HG02973 (cell line): ENCODE results near the gene MMP7.
"Not testable (repeated sequence)": the region's sequence is repeated elsewhere in the genome, so short reads cannot be mapped to it uniquely, and the experiment has no call there.

ENCODE experiments used
- ATAC-seq: cut with Tn5 transposase; IDR thresholded peaks from one replicate; pipeline ENCODE4 v1.9.1; 2021; ENCODE audit warnings: moderate library complexity; ENCODE audit not compliant: unreplicated experiment

Gene MMP7

DNA sequence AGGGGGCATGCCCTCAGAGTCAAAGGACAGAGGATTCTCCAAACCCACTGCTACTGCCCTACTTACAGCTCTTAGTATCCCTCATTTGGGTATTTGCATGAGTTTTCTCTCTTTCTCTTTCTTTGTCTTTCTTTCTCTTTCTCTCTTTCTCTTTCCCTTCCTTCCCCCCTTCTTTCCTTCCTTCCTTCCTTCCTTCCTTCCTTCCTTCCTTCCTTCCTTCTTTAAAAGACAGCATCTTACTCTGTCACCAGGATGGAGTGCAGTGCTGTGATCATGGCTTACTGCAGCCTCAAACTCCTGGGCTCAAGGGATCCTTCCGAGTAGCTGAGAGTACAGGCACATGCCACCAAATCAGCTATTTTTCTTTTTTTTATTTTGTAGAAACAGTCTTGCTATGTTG lies 14.0 kb upstream of the MMP7 start:
- ATAC-seq = no peak

DNA sequence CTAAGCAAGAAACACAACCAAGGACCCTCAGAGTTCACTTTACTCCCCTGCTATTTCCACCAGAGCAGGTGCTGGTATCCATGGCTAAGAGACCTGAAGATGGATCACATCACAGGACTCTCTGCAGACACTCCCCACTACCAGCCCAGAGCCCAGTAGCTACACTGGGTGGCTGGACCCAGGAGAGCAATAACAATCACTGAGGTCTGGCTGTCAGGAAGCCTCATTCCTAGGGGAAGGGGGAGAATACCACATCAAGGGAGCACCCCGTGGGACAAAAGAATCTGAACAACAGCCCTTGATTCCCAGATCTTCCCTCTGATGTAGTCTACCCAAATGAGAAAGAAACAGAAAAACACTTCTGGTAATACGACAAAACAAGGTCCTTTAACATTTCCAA lies 9.0 kb upstream of the MMP7 start:
- no peak for ATAC-seq

DNA sequence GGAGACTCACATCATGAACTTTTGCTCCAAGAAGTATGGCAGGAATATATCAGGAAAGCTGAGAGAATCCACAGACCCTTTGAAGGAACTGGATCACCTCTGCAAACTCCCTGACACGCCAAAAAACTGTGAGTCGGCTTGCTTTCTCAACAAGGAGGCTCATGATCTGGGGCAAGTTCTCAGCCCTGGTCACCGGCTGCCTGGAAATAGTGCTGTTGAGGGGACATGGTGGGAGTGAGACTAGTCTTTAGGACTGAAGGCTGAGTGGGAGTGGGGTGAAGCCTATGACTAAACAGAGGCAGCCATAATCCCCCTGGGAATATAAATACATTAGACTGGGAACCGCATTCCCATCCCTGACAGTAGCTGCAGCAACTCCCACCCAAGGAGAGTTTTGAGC lies 8.4 kb upstream of the MMP7 start:
- no peak for ATAC-seq

DNA sequence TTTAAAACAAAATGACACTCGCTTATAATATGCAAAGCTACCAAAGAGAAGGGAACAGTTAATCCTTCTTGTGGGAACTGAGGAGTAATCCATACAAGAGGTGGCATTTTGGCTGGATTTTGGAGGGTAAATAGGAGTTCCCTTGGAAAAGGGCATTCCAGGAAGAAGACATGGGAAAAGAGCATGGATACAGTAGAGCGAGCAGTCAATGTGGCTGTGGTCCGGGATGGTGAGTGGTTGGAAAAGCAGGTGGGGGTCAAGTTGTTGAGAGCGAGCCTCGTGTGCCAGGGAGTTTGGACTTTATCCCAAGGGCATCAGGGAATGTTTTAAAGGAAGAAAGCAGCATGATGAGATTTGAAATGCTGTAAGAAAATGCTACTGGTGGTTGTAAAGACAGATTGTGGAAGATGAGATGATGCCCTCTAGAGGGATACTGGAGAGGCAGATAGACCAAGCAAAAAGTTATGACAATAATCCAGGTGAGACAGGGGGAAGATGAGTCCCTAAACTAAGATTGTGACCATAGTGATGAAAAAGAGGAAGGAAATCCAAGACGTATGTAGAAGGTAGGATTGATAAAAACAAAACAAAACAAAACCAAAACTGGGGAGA lies 3.8 kb upstream of the MMP7 start:
- ATAC-seq = no peak

DNA sequence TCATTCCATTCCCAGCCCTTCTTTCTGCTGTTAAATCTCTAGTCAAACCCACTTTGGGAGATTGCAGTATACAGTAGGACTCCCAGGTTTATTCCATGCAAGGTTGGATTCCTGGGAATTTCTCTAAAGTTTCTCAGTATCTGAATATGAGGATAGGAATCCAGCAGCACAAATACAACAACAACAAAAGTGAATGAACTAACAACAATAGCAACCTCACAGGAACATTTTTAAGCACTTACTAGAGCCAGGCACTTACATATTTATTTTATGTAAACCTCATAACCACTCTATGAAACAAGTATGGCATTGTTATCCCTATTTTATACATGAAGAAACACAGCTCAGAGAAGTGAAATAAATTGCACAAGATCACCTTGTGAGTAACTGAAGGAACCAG lies 1.9 kb downstream of the MMP7 start:
- ATAC-seq = no peak

DNA sequence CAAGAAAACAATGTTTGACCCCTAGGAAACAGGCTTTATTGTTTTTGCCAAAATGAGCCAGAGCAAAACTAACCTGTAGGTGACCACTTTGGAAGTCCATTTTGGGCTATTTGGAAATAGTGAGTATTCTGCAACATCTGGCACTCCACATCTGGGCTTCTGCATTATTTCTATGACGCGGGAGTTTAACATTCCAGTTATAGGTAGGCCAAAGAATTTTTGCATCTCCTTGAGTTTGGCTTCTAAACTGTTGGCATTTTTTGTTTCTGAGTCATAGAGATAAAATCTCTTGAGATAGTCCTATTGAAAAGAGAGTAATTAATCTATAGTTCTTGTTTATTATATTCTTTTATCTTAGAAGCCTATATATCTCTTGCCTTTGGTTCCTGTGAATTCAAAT lies 2.9 kb downstream of the MMP7 start:
- no peak for ATAC-seq

DNA sequence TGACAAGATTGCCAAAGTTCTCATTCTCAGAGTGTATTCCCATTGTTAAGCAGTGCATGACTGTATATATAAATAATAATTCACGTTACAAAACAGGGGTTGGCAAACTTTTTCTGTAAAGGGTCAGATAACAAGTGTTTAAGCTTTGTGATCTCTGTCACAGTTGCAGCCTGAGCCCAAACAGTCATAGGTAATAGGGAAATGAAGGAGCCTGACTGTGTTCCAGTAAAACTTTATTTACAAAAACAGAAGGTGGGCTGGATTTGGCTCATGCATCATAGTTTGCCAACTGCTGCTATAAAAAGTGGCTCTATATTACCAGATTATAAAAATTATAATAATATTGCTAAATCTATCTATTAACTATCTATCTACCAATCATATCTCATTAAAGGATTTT lies 3.5 kb downstream of the MMP7 start:
- no peak for ATAC-seq

DNA sequence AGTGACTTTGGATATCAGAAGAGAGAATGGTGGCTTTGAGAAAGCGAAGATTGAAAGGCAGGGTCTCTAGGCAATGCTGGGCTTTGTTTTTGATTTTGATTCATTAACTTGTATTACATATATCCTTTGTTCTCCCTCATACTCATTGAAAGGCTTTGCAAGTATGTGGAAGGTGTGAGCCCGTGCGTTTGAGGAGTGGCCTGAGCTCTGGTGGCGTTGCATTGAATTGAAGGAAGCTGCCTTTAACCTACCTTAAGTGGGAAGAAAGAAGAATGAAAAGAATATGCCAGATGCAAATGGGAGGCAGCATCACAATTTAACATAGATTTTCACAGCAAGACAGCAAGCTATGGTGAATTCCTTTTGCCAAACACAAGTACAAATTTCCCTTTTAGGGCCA lies 6.7 kb downstream of the MMP7 start:
- ATAC-seq = no peak

DNA sequence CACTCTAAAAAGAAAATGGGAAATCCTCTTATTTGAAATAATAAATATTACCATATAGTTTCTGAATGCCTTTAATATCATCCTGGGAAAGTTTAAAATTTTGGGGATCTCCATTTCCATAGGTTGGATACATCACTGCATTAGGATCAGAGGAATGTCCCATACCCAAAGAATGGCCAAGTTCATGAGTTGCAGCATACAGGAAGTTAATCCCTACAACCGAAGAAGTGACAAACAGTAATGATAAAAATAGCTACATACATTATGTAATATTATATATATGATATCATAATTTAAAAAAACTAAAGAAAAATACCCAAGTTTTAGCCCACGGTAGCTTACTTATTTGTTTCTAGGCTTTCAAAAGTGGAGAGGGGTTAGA lies 7.4 kb downstream of the MMP7 start:
- no peak for ATAC-seq

DNA sequence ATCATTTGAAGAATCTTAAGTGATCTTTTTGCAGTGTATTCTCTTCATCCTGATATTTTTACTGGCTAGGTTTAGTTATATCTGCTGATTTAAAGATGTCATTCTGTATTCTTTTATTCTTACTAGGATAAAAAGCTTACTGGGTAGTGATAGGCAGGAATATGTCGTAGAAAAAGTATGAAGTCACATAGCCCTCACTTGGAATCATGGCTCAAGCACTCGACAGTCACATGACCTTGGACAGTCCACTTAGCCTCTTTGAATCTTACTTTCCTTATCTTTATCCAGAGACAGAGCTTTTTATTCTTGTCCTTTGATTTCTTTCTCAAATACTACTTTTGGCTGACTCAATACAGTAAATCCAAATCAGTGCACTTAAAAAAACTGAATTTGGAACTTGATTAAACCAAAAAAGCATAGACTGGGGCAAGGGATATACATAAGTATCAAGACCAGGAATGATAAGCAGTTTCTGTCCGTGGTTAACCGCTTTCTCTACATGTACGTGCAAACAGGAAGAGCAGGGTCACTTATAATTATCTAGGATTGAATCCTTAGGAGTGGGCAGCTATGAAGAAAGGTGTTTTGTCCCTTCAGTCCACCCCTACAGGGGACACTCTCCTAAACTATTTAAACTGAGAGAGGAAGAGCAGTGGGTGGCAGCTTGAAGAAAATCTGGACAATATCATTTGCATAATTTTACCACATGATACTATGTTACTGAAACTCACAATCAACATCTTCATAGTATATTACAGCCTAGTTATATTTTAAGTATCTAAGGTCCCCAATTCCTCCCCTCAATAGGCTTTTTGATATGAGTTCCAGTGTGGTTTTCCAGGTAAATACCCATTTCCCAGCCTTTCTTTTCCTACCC lies 8.0 kb downstream of the MMP7 start:
- peak; percentile 63 for ATAC-seq

DNA sequence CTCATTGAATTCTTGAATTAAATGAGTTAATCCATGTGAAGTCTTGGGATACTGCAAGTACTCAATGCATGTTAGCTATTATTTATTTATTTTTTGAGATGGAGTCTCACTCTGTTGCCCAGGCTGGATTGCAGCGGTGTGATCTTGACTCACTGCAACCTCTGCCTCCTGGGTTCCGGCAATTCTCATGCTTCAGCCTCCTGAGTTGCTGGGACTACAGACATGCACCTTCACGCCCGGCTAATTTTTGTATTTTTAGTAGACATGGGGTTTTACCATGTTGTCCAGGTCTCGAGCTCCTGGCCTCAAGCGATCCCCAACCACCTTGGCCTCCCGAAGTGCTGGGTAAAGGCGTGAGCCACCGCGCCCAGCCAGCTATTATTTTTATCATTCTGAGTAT lies 9.4 kb downstream of the MMP7 start:
- no peak for ATAC-seq

DNA sequence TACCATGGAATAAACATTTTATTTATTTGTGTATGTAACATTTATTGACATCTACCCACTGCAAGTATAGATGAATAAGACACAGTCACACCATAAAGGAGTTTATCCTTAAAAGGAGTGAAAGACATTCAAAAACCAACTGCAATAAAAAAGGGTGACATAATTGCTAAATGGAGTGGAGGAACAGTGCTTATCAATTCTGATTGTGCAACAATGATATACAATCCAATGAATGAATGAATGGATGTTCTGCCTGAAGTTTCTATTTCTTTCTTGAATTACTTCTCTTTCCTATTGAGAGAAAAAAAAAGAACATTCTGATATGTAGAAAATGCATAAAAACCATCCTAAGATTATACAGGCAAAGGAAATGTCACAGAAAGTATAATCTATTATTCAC lies 10.0 kb downstream of the MMP7 start:
- no peak for ATAC-seq

DNA sequence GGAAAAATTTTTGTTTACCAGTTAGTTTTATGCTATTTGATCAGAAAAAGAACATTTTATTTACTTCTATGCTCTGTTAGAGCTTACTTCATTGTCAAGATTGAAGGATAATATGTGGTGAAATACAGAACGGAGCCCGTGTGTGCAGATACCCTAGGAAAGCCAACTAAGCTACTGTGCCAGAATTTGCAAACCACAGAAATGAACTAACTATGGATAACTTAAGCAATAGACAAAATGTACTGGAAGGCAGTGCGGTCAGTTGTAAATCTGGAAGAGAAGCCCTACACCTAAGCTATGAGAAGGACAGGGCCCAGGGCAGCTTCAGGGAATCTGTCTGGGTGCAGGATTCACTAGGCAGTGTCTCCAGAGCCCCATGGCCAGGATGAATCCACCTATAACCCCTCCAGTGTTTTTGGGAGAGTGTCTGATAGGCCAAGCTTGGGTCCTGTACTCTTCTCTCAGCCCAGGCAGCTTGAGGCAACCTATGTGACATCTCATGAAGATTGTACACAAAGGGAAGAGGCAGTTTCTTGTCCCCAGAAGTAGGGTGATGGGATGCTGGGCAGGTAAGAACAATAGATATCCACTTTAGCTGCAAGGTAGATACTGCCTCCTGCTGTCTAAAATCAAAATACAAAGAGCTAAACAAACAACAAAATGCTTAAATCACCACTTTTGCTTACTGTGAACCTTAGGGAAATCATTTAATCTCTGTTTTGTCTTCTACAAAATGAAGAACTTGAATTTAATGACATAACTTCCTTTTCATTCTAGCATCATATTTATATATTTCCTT lies 12.1 kb downstream of the MMP7 start:
- no peak for ATAC-seq

DNA sequence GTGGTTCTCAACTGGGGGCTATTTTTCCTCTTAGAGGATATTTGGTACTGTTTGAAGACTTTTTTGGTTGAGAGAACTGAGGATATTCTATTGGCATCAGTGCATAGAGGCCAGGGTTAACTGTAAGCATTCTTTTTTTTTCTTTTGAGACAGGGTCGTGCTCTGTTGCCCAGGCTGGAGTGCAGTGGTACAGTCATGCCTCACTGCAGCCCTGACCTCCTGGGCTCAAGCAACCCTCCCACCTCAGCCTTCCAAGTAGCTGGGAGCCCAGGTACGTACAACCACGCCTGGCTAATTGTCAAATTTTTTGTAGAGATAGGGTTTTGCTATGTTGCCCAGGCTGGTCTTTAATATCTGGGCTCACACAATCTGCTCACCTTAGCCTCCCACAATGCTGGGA lies 12.9 kb downstream of the MMP7 start:
- no peak for ATAC-seq

DNA sequence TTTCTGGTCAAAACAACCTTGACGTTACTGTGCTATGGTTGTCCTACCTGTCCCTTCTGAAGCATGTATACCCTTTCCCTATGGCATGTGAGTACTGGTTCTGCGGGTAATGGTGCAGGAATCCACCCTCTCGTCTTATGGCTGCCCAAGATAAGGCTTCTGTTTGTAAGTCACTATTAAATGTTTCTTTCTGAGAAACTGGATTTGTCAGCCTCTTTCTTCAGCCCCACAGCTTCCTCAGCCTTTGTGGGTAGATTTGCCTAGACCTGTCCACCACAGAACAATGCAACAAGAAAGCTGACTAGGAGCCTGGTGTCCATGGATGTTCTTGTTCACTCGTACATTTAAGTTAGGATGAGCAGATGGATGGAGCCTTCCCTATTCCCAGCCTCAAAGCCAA lies 14.4 kb downstream of the MMP7 start:
- ATAC-seq = no peak

DNA sequence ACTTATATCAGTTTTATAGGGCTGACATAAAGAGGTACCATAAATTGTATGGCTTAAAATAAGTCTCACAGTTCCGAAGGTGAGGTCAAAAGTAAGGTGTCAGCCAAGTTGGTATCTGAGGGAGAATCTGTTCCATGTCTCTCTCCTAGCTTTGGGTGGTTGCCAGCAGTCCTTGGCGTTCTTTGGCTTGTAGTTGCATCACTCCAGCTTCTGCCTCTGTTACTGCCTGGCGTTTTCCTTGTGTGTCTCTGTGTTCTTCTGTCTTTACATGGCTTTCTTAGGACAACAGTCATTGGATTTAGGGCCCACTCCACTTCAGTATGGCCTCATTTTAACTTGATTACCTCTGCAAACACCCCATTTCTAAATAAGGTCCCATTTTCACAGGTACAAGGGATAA lies 16.7 kb downstream of the MMP7 start:
- ATAC-seq = no peak

DNA sequence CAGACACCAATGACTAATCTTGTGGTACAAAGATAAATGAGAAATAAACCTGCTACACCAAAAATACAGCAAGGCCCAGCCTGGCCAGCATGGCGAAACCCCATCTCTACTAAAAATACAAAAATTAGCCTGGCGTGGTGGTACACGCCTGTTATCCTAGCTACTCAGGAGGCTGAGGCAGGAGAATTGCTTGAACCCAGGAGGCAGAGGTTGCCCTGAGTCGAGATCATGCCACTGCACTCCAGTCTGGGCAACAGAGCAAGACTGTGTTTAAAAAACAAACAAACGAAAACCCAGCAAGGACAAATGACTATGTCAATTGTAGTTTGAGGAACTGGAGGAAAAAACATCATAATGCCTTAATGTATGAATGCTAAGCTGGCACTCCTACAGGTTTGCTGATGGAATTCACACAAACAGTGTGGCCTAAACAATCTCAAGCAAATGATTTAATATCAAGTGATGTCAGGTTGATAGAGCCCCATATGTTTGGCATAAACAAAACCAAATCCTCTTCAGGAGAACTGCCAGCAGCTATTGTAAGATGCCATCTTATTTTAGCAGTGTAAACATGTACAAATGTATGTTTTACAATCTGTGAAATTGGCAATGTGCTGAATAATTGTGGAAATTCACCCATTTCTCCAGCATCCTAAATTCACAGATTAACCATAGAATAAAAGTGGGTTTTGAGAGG lies 20.0 kb downstream of the MMP7 start:
- ATAC-seq = no peak

DNA sequence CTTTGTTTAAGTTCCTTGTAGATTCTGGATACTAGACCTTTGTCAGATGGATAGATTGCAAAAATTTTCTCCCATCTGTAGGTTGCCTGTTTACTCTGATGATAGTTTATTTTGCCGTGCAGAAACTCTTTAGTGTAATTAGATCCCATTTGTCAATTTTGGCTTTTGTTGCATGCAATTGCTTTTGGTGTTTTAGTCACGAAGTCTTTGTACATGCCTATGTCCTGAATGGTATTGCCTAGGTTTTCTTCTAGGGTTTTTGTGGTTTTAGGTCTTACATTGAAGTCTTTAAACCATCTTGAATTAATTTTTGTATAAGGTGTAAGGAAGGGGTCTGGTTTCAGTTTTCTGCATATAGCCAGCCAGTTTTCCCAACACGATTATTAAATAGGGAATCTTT lies 27.7 kb downstream of the MMP7 start:
- not testable (repeated sequence) for ATAC-seq

DNA sequence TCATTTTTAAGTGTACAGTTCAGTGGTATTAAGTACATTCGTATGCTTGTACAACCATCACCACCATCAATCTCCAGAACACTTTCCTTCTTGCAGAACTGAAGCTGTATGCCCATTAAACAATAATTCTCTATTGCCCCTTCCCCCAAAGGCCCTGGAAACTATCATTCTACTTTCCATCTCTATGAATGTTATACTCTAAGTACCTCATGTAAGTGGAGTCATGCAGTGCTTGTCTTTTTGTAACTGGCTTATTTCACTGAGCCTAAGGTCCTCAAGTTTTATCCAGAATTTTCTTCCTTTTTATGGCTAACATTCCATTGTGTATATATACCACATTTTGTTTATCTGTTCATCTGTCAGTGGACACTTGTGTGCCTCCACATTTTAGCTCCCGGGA lies 29.7 kb downstream of the MMP7 start:
- ATAC-seq = no peak

DNA sequence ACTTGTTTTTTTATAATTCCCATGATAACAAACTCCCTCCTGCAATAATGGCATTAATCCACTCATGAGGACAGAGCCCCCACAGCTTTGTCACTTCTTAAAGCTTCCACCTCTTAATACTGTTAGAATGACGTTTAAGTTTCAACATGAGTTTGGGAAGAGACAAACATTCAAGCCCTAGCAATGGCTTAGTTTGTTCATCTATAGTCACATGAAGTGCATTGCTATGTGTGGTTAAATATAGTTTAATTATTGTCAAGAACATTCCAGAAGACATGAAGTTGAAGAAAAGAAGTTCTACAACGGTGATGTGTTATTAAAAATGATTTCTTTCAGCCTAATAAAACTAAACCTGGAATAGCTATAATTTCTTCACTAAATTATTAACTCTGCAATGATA lies 30.6 kb downstream of the MMP7 start:
- no peak for ATAC-seq

DNA sequence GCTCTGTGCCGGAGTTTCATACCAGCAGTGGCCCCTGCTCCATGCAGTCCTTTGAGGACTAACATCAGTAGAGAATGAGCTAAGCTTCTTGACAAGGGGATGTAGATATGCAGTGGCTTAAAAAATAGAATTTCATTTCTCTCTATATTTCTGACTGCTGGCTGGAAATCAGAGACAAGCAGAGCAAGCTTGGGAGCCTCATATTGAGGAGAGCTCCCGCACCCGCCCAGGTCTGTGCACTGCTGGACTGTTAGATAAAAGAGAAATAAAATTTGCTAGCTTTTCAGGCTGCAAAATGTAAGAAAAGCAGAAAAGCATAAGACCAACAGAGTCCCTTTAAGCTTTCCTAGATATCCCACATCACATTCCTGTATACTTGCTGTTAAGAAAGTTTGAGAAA lies 31.4 kb downstream of the MMP7 start:
- ATAC-seq = no peak
